Middle frontal gyrus (tissue), 1 donor: ENCODE results near the gene HAND2.

ENCODE experiments used
- DNase-seq: peaks from one replicate; pipeline ENCODE4 v3.0.0-alpha.2; 2015; ENCODE audit warnings: low spot score; ENCODE audit errors: extremely low spot score

Gene HAND2

DNA sequence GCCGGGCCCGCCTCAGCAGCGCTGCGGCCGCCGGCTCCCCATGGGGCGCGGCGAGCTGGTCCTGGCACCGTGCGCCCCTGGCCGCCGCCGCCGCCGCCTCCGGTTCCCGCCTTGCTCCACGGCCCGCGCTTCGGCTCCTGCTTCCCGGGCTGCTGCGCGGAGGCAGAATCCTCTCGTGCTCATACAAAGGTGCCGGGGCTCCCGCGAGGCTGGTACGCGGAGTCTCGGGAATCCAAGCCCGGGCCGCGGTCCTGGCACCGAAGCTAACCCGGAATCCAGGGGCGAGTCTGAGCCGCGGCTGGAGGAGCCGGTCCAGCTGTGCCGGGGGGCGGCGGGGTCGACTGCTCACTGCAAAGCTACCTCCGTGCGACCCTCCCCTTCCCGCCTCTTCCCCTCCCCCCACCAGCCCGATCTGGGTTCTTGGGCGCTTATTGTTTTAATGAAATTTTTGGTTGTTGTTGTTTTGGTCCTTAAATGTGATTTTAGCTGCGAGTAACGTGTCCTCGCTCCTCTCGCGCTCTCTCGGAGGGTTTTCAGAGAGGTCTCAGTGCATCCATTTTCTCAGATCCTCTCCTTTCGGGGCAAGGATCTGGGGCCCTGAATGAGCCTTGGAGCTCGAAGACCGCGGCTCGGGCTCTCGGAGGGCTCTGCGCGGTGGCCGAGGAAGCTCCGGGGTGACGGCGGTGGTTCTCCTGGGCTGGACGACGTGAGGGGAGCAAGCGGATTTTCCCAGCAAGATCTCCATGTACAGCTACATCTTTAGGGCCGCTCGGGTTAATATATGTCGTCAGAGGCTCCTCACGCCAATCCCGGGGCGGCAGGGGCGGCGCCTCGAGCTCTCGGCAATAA lies at the start of gene HAND2:
Gene HAND2, minus strand, starts transcription at position 753 of the 849 bp plus-strand sequence. CDS start 940 bp downstream, outside the sequence.
- DNase-seq: no peak

- no peak for DNase-seq
Observed at GRCh38 chr4:173578956-173579355, 48.9 kb upstream of the HAND2 start.

DNA sequence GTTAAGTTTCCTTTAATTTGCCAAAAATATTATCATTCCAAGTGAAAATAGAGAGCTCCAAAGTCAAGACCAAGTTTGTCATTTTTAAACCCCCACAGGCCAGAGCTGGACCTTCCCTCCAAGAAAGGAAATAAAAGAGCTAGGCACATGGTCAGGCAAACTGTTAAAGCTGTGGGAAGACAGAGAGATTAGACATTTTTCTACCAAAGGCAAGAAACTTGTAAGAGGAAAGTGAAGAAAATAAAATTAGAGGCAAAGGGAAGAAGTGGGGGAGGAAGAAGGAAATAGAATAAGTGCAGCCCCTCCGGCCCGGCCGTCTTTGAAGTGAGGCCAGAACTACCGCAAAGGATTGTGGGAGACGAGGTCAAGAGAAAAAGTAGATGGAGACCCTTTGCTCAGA lies 47.9 kb upstream of the HAND2 start:
- no peak for DNase-seq

- DNase-seq: no peak
Observed at GRCh38 chr4:173575482-173576152, 45.6 kb upstream of the HAND2 start.

GRCh38 chr4:173573725-173574124 lies 43.7 kb upstream of the HAND2 start:
- no peak for DNase-seq

DNA sequence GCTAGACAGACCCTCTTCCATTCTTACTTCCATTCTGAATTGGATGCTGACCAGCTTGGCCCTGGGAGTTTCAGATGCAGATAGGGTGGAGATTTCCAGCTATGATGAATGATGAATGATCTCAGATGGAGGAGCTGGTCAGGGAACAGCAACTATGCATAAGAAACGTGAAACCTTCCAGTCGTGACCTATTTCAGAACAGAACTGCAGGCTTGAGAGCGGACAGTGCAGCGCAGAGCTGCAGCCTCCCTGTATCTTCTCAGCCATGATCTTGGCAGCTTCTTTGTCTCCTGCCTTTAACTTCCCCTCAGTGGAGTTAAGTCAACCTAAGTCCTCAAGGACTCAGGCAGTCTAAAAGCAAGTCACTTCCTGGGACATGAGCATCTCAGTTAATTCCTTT lies 43.3 kb upstream of the HAND2 start:
- DNase-seq: no peak

- DNase-seq: no peak
Observed at GRCh38 chr4:173572493-173573129, 42.6 kb upstream of the HAND2 start.

- no peak for DNase-seq
Observed at GRCh38 chr4:173571620-173572019, 41.6 kb upstream of the HAND2 start.

GRCh38 chr4:173565281-173565680 lies 35.3 kb upstream of the HAND2 start:
- no peak for DNase-seq

DNA sequence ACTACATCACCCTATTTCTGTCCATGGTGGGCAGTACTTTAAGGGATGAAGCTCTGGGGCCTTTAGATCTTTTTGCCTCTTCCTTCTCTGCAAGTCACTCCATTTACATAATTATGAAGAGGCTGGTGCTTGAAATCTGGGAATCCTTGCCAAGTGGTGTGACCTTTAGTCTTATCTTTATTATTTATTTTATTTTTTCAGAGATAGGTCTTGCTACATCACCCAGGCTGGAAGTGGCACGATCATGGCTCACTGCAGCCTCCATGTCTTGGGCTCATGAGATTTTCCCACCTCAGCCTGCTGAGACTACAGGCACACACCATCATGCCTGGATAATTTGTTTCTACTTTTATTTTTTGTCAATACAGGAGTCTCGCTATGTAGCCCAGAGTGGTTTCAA lies 34.4 kb upstream of the HAND2 start:
- DNase-seq: no peak

DNA sequence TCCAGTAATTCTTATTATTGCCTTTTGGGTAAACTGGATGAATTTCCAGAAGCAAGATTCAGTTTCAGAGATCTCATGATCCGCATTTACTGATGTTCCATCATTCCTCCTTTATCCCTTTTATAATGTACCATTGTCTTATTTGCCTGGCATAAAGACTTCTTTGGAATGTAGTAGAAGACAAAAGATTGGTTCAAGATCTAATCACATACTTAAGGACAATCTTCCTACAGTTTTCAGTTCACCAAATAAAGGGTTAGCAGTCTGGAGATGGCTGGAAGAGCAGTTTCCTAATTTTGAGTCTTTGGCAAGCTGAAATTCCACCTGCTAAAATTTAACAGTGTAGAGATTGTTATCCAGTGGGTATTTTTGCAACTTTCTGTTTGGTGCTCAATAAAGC lies 30.9 kb upstream of the HAND2 start:
- DNase-seq: no peak

- no peak for DNase-seq
Observed at GRCh38 chr4:173556398-173557131, 26.5 kb upstream of the HAND2 start.

DNA sequence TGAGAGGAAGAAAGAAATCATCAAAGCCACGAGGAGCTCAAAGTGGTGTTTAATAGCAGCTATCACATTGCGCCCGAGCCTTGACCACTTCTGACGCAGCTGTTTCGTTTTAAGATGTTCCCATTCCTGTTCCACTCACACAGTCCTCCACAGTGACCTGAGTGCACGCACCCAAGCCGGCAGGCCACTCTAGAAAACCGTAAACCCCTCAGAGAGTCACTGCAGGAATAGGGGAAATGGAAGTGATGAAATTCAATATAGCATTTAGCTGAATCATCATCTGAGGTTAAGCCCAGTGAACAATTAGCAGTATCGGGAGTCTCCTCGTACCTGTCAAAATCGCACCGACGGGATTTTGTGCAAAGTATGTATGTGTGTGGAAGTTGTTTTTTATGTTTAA lies 17.9 kb upstream of the HAND2 start:
- no peak for DNase-seq

DNA sequence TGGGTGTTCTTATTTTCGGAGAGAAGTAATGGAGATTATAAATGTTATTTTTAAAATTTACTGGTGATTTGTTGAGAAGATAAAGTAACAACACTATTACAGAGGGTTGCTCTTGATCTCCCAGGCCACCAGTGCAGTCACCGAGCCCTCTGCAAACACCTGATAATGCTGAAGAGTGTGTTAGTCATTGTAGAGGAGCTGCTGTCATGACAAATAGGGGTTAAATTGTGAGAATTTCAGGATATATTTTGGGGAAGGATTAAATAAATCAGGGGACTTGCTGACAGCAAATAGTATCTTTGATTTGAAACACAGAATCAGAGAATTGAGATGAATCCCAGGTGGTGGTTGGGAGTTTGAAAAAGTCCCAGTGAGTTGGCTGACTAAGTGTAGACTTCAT lies 16.7 kb upstream of the HAND2 start:
- DNase-seq: no peak

DNA sequence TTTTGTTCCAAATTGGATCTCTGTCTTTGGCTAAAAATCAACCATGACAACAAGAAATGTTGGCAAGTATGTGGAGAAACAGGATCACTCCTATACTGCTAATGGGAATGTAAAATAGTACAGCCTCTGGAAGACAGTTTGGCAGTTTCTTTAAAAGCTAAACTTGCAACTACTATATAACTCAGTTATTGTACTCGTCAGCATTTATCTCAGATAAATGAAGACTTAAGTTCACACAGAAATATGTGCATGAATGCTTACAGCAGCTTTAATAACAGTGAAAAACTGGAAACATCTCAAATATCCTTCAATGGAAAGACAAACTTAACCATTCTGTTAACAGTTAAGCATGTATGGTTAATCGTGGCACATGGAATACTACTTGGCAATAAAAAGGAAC lies 15.4 kb upstream of the HAND2 start:
- no peak for DNase-seq

- no peak for DNase-seq
Observed at GRCh38 chr4:173543266-173543665, 13.2 kb upstream of the HAND2 start.

GRCh38 chr4:173539986-173540385 lies 10.0 kb upstream of the HAND2 start:
- DNase-seq: no peak

DNA sequence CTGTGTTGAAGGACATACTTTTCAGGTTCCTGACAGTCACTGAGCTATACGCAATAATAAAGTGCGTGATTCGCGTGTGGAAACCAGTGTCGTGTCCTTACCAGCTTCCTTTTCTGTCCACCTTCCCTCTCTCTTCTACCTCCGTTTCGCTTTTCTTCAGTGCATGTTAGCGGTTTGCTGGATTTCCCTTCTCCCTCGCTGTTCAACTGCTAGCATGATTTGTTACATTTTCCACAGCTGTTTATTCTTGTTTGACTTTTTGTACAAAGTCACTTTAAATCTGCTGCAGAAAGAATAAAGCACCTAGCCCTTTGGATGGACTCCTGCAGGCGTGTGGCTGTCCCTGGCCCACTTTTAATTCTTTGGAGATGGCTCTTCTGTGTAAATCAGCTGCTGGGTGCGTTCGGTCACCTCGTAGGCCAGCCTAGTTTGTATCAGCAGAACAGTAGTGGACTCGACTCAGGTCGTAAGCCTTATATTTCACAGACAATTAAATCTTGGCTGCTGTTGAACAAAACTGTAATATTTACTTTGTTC lies 8.9 kb upstream of the HAND2 start:
- no peak for DNase-seq

DNA sequence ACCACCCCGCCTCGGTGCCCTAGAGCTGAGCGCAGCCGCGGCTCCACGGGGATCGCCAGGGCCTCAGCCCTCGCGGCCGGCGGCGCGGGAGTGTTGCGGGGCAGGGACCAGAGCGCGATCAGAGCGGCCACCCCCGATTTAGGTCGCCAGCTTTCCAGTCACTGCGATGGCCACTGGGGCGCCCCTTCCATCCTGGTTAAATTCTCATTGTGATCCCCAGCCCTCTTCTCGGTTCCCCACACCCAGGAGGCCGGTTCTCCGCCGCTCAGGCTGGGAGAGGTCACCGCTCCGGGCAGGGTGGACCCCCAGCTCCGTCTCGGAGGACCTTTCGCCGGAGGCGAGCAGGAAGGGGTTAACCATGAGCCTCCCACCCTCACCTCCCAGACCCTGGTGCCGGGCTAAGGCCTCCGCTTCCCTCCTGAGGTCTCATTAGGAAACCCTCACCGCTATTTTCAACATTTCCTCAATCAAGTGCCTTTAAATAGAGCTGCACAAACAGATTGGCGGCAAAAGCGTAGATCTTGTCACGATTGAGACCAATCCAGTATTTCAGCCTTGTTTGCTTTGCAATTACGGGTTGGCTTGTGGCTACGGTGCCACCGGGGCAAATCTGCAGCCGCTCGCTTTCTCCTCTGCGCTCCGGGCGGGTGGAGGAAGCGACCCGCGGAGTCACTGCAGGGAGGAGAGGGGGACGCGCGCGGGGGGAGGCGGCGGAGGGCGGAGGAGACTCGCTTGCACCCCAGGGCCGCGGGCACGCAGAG lies 8.3 kb upstream of the HAND2 start:
- no peak for DNase-seq

GRCh38 chr4:173537613-173538147 lies 7.7 kb upstream of the HAND2 start:
- DNase-seq: no peak
